HCT116 (cell line): ENCODE results near the gene NFIX.

Experiments
- ELF1 ChIP-seq: IDR thresholded peaks from 2 replicates; pipeline ENCODE4 v1.6.1; 2012; ENCODE audit warnings: low read depth, borderline replicate concordance
- EZH2 ChIP-seq: fragments of 200-600 bp; sonication (generic); IDR thresholded peaks from 2 replicates; pipeline ENCODE4 v1.6.1; 2017; ENCODE audit warnings: antibody characterized with exemption, mixed run types
- POLR2AphosphoS5 ChIP-seq: IDR thresholded peaks from 2 replicates; pipeline ENCODE4 v1.6.1; 2011; ENCODE audit warnings: mild to moderate bottlenecking, low read depth, low read length, moderate library complexity
- SP1 ChIP-seq: IDR thresholded peaks from 2 replicates; pipeline ENCODE4 v1.6.1; 2012; ENCODE audit warnings: low read depth
- ZFX ChIP-seq: fragments of 450-650 bp; IDR thresholded peaks from 2 replicates; pipeline ENCODE4 v1.6.1; 2017
- TF ChIP-seq, protein P1 (sequence below), 3 experiments: fragments of 200-600 bp in 1 of 3; sonication (generic) in 1 of 3; IDR thresholded peaks in 2 of 3; conservative IDR thresholded peaks in 1 of 3; 2 replicates each; pipeline ENCODE4 v1.5.1; 2012 to 2017; ENCODE audit warnings: low read depth in 2 of 3, low read length in 2 of 3, antibody characterized with exemption in 1 of 3, borderline replicate concordance in 1 of 3, control low read depth in 1 of 3, mild to moderate bottlenecking in 1 of 3, mixed read lengths in 1 of 3, mixed run types in 1 of 3, moderate library complexity in 1 of 3; ENCODE audit not compliant: insufficient read depth in 1 of 3
- TF ChIP-seq, protein P2 (sequence below): IDR thresholded peaks from 2 replicates; pipeline ENCODE4 v1.6.1; 2012

DNA sequence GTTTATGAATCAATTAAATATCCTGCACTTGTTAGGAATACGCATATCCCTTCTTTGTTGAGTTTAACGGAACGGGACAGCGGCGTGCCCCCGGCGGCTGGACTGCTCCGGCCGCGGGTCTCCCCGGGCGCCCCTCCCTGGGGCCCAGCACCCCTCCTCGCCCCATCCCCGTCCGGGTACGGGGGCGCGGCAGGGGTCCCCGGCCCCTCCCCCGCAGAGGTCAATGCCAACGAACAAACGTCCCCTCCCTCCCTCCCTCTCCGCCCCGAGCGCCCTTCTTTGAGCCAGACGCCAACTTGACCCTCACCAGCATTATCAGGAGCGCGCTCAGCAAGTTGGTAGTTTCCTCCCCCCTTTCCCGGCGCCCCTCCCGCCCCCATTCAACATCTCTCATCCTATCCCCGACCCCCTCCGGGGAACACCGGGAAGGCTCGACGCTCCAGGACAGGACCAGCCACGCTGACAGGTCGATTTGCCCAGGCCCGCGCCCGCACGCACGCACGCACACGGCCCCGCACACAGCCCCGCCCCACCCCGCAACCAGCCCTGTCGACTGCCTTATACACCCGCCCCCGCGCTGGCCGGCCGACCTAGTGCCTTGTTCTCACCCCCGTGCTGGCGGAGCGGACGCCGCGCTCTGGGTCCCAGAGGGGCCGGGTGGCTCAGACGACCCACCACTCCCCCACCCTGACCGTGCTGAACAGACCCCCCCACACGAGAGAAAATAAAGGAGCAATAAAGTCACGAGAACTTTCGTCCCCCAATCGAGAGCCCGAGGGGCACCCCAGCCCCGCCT lies 102.4 kb downstream of the NFIX start:
- TF ChIP-seq SP1 (no peak), ELF1 (no peak), POLR2AphosphoS5 (no peak), ZFX (no peak), EZH2 (no peak)
- TF ChIP-seq, protein P1, sequence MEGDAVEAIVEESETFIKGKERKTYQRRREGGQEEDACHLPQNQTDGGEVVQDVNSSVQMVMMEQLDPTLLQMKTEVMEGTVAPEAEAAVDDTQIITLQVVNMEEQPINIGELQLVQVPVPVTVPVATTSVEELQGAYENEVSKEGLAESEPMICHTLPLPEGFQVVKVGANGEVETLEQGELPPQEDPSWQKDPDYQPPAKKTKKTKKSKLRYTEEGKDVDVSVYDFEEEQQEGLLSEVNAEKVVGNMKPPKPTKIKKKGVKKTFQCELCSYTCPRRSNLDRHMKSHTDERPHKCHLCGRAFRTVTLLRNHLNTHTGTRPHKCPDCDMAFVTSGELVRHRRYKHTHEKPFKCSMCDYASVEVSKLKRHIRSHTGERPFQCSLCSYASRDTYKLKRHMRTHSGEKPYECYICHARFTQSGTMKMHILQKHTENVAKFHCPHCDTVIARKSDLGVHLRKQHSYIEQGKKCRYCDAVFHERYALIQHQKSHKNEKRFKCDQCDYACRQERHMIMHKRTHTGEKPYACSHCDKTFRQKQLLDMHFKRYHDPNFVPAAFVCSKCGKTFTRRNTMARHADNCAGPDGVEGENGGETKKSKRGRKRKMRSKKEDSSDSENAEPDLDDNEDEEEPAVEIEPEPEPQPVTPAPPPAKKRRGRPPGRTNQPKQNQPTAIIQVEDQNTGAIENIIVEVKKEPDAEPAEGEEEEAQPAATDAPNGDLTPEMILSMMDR (IDR thresholded peaks at IDR 0.05 in 2 of 3, conservative IDR thresholded peaks at IDR 0.05 in 1 of 3; ENCODE audit: borderline replicate concordance in 1 of 3, insufficient read depth in 1 of 3, low read depth in 2 of 3, low read length in 2 of 3), result no peak
- TF ChIP-seq, protein P2, sequence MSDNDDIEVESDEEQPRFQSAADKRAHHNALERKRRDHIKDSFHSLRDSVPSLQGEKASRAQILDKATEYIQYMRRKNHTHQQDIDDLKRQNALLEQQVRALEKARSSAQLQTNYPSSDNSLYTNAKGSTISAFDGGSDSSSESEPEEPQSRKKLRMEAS, result no peak
